ENCODE results near the gene WDFY4.

Gene WDFY4

DNA sequence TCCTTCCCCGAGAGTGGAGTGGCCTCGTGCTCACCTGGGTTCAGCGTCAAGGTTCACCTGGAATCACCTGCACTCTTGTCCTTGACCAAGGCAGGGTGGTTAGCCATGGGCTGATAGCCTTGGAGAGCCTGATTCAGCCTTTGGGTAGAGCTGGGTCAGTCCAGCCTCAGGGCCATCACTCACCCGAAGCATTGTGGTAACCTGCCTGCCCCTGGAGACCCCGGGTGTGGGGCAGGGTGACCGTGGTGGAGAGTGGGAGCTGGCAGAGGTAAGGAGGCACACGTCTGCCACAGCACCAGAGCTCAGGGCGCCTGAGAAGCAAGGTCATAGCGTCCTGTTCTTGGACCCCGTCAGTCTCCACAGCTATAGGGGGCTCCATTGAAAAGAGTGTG, 27.8 kb upstream of the WDFY4 start:
- no peak for DNase-seq

DNA sequence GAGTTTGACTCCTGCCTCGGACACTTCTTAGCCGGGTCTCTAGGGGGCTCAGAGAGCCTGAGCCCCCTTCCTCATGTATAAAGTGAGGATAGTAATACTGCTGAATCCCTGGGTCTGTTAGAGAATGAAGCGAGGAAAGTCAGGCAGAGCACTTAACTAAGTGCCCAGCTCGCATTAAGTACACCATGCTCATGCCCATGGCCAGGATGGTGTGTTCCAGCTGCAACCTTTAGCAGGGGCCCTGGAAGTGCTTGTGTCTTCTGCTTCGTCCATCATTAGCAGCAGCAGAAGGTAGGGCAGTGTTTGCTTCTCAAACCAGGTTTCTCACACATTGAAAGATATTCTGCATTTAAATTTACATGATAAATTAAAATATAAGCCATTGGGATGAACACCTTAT, 27.3 kb upstream of the WDFY4 start:
- DNase-seq, result no peak

DNA sequence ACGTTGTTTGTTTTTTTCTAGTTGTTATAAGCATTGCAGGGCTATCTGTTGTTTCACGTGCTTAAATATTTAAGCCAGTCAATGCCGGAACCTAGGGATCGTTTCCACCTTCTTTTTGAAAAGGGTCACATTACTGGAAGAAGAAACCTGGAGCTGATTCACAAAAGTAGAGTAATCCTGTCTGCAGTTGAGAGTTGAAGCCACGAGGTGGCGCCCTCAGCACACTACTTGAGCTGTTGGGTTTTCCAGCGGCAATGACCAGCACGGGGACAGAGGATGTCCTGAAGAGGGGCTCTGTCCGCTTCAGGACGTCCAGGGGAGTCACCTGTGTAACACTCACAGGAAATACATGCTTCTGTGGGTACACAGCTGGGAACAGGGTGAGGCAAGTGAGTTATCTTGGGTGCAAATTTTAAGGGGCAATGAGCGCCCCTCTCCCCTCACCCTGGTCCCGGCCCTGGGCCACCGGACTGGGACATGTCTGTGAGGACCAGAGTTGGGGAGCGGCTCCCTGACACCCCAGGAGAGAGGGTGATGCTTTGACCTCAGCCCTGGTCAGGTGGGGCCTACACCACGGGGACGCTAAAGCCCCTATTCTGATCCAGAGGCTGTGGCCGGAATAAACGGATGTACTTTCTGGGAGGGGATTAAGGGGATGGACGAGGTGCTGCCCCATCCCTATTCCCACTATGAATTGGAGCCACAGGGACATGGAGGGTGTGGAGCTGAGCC, 26.3 kb upstream of the WDFY4 start:
- DNase-seq, result peak in 3 of 5 experiments; percentile 13 to 49 (median 32)

GRCh38 chr10:48658975-48659269, 25.8 kb upstream of the WDFY4 start:
- no peak for DNase-seq

- DNase-seq, result no peak
Observed at GRCh38 chr10:48659790-48660189, 24.9 kb upstream of the WDFY4 start.

- DNase-seq, result no peak
Observed at GRCh38 chr10:48661441-48661840, 23.2 kb upstream of the WDFY4 start.

DNA sequence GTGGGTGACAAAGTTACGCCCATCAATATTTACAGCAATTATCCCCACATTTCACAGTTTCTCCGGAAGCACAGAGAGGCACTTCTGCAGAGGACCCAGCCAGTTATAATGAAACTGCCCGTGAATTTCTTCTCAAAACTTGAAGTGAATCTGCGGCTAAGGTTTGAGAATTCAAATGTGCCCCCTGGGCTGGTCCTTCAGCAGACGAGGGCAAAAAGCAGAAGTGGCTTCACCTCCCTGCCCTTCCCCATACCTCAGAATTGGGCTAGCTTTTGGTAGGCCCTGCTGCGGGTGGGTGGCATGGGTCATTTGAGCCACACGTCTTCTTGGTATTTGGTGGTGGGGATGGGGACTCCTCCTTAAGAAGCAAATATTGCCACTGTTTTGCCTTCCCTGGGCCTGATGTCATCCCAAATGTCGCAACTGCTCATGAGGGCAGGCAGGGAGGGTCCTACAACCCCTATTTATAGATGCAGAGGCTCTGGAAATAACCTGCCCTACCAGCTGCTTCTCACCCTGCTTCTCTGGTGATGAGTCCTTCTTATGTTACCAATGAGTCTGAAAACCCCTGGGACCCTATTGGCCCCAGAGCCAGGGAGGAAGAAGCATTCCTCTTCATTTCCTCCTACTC, 16.6 kb upstream of the WDFY4 start:
- DNase-seq, result no peak

DNA sequence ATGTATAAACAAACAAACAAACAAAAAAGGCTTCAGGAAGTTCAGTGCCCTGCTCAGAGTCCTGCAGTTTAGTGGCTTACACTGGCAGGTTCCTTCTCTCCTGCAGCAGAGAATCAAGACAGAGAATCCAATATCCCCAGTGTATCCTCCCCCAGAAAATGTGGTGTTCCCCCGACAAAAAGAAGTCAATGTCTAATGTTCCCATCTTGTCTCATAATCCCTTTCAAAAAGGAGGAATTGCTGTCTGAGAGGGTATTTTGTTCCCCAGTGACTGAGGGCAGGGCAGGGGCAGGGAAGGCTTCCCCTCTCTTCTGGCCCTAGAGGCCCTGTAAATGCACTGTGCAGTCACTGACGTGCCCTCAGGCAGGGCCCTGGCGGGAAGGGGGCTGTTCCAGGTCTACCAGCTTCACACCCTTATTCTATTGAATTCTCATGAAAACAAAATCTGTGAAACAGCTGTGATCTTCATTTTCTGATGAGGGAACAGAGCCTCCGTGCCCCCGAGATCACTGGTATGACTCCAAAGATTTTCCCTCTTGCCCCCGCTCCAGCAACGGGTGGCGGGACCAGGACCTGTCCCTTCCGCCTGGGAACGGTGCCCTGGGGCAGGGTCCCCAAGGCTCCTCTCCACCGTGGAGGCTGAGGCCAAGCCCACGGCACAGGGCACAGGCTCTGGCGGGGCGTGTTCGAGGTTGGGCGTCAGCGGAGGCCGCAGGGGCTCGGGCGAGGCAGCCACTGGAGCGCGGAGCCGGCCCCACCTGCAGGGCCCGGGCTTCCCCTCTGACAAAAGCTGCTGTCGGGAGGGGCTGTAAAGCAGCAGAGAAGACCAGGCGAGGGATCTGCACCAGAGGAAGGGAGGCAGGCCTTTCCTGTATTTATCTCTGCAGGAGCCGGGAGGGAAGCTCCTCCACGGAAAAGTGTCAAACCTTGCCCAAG, 13.4 kb upstream of the WDFY4 start:
- no peak for DNase-seq

- no peak for DNase-seq
Observed at GRCh38 chr10:48671914-48672595, 12.6 kb upstream of the WDFY4 start.

GRCh38 chr10:48672596-48673265, 11.9 kb upstream of the WDFY4 start:
- DNase-seq, result no peak

- no peak for DNase-seq
Observed at GRCh38 chr10:48677625-48678024, 7.0 kb upstream of the WDFY4 start.

GRCh38 chr10:48678041-48678440, 6.6 kb upstream of the WDFY4 start:
- no peak for DNase-seq

GRCh38 chr10:48681740-48682139, 2.9 kb upstream of the WDFY4 start:
- DNase-seq, result no peak

GRCh38 chr10:48682265-48682664, 2.4 kb upstream of the WDFY4 start:
- DNase-seq, result no peak

GRCh38 chr10:48683424-48683823, 1.2 kb upstream of the WDFY4 start:
- DNase-seq, result no peak

DNA sequence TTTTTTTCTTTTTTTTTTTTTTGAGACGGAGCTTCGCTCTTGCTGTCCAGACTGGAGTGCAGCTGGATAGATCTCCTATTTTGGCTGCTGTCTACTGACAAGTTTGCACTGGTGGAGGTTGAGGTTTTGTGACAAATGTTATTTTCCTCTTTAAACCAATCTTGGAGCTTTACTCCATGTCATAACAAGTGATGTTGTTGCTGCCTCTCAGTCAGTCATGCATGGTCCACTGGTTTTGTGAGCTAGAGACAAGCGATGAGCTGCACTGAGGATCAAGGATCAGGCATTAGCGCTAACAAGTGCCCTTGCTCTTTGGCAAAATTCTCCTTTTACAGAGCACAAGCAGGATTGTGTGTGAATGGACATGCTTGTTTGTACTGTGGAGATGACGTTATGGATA, 805 bp upstream of the WDFY4 start:
- no peak for DNase-seq

GRCh38 chr10:48684463-48684791, 246 bp upstream of the WDFY4 start:
- DNase-seq, result no peak

GRCh38 chr10:48685731-48686130, 1.1 kb downstream of the WDFY4 start:
- DNase-seq, result no peak

DNA sequence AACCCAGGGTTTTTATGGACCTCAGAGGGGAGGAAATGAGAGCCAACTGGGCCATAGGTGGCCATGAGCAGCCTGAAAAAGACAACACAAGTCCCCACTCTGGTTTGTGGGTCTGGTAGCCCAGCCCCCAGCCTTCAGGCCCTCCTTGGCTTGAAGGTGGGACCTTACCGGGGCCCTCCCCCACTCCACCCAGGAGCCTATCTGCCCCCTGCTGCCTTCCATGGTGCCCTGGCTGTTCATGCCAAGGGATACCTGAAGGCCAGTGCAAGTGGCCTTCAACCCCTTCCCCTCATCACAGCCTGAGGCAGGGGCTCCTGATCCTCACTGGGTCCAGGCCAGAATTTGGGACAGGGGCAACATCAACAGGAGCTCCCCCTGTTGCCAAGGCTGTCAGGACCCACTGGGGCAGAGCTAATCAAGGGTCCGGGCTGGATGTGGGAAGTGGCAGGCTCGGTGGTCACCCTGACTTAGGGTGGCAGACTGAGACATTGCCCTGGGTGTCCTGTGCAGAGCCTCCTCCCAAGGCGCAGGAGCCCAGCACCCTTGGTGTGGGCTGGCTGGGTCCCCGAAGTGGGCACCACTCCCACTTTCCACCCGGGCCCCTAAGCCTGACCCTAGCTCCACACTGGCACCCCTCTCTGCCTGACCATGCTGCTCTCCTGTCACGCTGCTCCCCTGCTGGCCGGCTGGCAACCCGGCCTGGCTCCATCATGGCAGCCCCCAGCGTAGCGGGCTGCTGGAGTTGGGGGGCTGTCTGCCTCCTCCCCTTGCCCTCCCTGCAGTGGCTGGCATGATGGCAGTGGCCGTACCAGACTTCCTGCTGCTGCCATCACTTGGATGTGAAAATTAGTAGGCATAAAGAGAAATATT, 6.4 kb downstream of the WDFY4 start:
- DNase-seq, result no peak

DNA sequence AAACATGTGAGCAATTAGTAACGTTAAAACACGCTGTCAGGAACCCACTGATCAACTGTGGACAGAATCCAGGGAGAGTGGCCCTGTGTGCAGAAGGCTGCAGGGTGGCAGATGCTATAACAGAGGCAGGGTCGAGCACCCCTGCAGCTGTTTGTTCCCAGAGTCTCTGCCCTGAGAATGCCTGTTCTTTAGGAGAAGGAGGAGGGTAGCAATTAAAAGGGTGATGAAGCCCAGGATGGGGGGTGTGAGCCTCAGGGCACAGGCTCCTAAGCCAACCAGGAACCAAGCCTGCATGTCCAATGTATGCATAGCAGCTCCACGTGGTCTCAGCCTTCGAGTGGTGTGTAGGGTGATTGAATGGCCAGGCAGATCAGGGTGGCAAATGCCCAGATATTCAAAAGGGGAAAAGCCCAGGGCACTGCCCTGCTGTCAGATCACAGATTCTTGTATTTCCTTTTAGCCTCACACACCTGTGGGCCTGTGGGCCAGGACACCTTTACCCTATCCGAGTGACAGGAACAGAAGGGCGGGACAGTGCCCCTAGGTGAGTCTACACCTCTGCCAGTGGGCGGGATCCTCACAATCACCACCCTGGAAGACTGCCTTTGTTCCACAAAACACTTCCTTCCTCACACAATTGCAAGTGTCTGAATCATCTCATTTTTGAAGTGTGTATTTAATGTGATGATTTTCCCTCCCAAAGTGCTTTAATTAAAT, 7.3 kb downstream of the WDFY4 start:
- DNase-seq, result no peak

DNA sequence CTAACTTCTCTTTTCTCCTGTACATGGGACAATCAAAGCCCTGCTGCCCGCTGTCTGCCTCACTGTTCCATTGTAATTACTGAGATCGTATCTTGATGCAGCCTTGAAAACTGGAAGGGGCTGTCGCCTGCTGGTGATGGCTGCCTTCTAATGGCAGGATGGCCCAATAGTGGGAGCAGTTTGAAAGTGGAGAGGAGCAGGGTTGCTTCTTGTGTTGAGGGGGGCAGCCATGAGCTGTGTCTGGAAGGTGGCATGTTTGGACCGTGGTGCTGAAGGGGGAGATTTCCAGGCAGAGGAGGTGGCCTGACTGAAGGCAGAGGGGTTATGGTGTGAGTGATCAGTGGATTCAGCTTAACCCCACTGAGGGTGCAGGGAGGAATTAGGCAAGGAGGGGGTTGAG, 8.1 kb downstream of the WDFY4 start:
- DNase-seq, result no peak
